Measurements from ENCODE around the gene GFPT1. TPM values are rescaled to one million over a fixed set of nuclear protein-coding genes. Genes with fewer than 3 reads are reported as not detected.
A peak's percentile ranks its signal among the peaks of the same experiment; 100 is the strongest.

The GFPT1 gene
- total and polyA plus RNA-seq, 2 donors (not counting 1 experiment from before 2014, with no cell fraction given) = 39.1 to 53.0 TPM

GRCh38 chr2:69340101-69340775, 46.8 kb downstream of the GFPT1 start:
- no peak overlapping the region for H2AFZ ChIP-seq (ENCODE audit: low read length)
- DNase-seq (ENCODE audit: low read depth in 2 of 2) = peak; percentile 18 to 61
- H3K79me2 ChIP-seq (ENCODE audit: control insufficient read depth, insufficient read depth, low read length) = no peaks in the 10 kb centered on the region
- no peaks in the 10 kb centered on the region for H3K9me3 ChIP-seq (ENCODE audit: control insufficient read depth, insufficient read depth, low read depth, low read length)
- peaks cover 4% of the 10 kb centered on the region for H3K4me1 ChIP-seq (ENCODE audit: control insufficient read depth, extremely low read depth, insufficient read depth, low read length)
- peak overlapping the region; percentile 51 for H3K4me2 ChIP-seq (ENCODE audit: extremely low read depth, insufficient read depth, low read length)
- H3K9ac ChIP-seq (ENCODE audit: insufficient read depth, low read length) = no peak overlapping the region
- no peak overlapping the region for H3K4me3 ChIP-seq (replicated peaks in 1 of 4; ENCODE audit: control extremely low read depth in 1 of 4, insufficient read depth in 1 of 4, low read depth in 3 of 4, low read length in 4 of 4)
- no peaks in the 10 kb centered on the region for H4K20me1 ChIP-seq (ENCODE audit: control insufficient read depth, extremely low read depth, insufficient read depth, low read length)
- H3K36me3 ChIP-seq (ENCODE audit: control insufficient read depth, insufficient read depth, low read length) = peaks cover 19% of the 10 kb centered on the region
- H3K27me3 ChIP-seq (ENCODE audit: control insufficient read depth, insufficient read depth, low read length) = no peaks in the 10 kb centered on the region
- TF ChIP-seq EZH2 (IDR thresholded peaks at IDR 0.05; ENCODE audit: low read length, missing control alignments) = no peak
- TF ChIP-seq, protein P1, sequence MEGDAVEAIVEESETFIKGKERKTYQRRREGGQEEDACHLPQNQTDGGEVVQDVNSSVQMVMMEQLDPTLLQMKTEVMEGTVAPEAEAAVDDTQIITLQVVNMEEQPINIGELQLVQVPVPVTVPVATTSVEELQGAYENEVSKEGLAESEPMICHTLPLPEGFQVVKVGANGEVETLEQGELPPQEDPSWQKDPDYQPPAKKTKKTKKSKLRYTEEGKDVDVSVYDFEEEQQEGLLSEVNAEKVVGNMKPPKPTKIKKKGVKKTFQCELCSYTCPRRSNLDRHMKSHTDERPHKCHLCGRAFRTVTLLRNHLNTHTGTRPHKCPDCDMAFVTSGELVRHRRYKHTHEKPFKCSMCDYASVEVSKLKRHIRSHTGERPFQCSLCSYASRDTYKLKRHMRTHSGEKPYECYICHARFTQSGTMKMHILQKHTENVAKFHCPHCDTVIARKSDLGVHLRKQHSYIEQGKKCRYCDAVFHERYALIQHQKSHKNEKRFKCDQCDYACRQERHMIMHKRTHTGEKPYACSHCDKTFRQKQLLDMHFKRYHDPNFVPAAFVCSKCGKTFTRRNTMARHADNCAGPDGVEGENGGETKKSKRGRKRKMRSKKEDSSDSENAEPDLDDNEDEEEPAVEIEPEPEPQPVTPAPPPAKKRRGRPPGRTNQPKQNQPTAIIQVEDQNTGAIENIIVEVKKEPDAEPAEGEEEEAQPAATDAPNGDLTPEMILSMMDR (conservative IDR thresholded peaks at IDR 0.05 in 1 of 2, IDR thresholded peaks at IDR 0.05 in 1 of 2; ENCODE audit: low read depth in 1 of 2, low read length in 2 of 2) = no peak
- peak overlapping the region; percentile 57 for H3K27ac ChIP-seq (ENCODE audit: insufficient read depth, low read length)

- Histone ChIP-seq H3K4me2 (ENCODE audit: extremely low read depth, insufficient read depth, low read length) (no peak overlapping the region), H3K27ac (ENCODE audit: insufficient read depth, low read length) (no peak overlapping the region), H2AFZ (ENCODE audit: low read length) (no peak overlapping the region), H3K79me2 (ENCODE audit: control insufficient read depth, insufficient read depth, low read length) (no peaks in the 10 kb centered on the region), H3K4me3 (replicated peaks in 1 of 4; ENCODE audit: control extremely low read depth in 1 of 4, insufficient read depth in 1 of 4, low read depth in 3 of 4, low read length in 4 of 4) (no peak overlapping the region), H3K9ac (ENCODE audit: insufficient read depth, low read length) (no peak overlapping the region), H3K9me3 (ENCODE audit: control insufficient read depth, insufficient read depth, low read depth, low read length) (no peaks in the 10 kb centered on the region), H3K36me3 (ENCODE audit: control insufficient read depth, insufficient read depth, low read length) (peaks cover 6% of the 10 kb centered on the region), H3K4me1 (ENCODE audit: control insufficient read depth, extremely low read depth, insufficient read depth, low read length) (peaks cover 3% of the 10 kb centered on the region), H4K20me1 (ENCODE audit: control insufficient read depth, extremely low read depth, insufficient read depth, low read length) (no peaks in the 10 kb centered on the region), H3K27me3 (ENCODE audit: control insufficient read depth, insufficient read depth, low read length) (no peaks in the 10 kb centered on the region)
- TF ChIP-seq EZH2 (IDR thresholded peaks at IDR 0.05; ENCODE audit: low read length, missing control alignments) = no peak
- TF ChIP-seq, protein P1 (conservative IDR thresholded peaks at IDR 0.05 in 1 of 2, IDR thresholded peaks at IDR 0.05 in 1 of 2; ENCODE audit: low read depth in 1 of 2, low read length in 2 of 2) = no peak
- peak in 1 of 2 donors; percentile 19 for DNase-seq (ENCODE audit: low read depth in 2 of 2)
Measured at GRCh38 chr2:69335311-69335710, 51.7 kb downstream of the GFPT1 start.

DNA sequence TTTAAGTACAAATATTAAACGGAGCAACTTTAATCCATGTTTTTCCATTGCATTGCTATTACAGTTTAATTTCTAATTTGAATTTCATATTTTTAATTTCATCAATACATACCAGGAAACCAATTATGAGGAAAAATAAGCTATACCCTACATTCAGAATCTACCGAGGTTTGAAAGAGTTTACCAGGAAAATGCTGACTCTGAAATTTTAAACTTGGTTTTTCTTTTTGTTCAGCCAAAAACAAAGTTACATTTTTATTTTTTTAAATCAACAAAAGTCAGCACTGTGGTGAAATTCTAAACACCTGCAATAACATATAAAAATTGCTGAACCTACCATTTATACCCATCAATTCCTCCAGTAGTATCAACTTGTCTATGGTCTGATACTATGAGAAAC, 53.7 kb downstream of the GFPT1 start:
- H3K4me1 ChIP-seq (ENCODE audit: control insufficient read depth, extremely low read depth, insufficient read depth, low read length) = no peaks in the 10 kb centered on the region
- H3K27ac ChIP-seq (ENCODE audit: insufficient read depth, low read length) = no peak overlapping the region
- H3K36me3 ChIP-seq (ENCODE audit: control insufficient read depth, insufficient read depth, low read length) = peaks cover 4% of the 10 kb centered on the region
- H3K9ac ChIP-seq (ENCODE audit: insufficient read depth, low read length) = no peak overlapping the region
- no peaks in the 10 kb centered on the region for H4K20me1 ChIP-seq (ENCODE audit: control insufficient read depth, extremely low read depth, insufficient read depth, low read length)
- H3K27me3 ChIP-seq (ENCODE audit: control insufficient read depth, insufficient read depth, low read length) = no peaks in the 10 kb centered on the region
- no peak for DNase-seq (ENCODE audit: low read depth in 2 of 2)
- TF ChIP-seq, protein P1 (conservative IDR thresholded peaks at IDR 0.05 in 1 of 2, IDR thresholded peaks at IDR 0.05 in 1 of 2; ENCODE audit: low read depth in 1 of 2, low read length in 2 of 2) = no peak
- no peak for TF ChIP-seq EZH2 (IDR thresholded peaks at IDR 0.05; ENCODE audit: low read length, missing control alignments)
- H3K4me2 ChIP-seq (ENCODE audit: extremely low read depth, insufficient read depth, low read length) = no peak overlapping the region
- H3K79me2 ChIP-seq (ENCODE audit: control insufficient read depth, insufficient read depth, low read length) = no peaks in the 10 kb centered on the region
- no peaks in the 10 kb centered on the region for H3K9me3 ChIP-seq (ENCODE audit: control insufficient read depth, insufficient read depth, low read depth, low read length)
- H2AFZ ChIP-seq (ENCODE audit: low read length) = no peak overlapping the region
- no peak overlapping the region for H3K4me3 ChIP-seq (replicated peaks in 1 of 4; ENCODE audit: control extremely low read depth in 1 of 4, insufficient read depth in 1 of 4, low read depth in 3 of 4, low read length in 4 of 4)

All from fibroblast of lung (primary cell).